ENCODE data around the gene SLC44A5. TPM values are rescaled to one million over a fixed set of nuclear protein-coding genes. Genes with fewer than 3 reads are reported as not detected.

SLC44A5 gene
- total RNA-seq, 1 donor from 2014 or later, result 1.2 TPM

DNA sequence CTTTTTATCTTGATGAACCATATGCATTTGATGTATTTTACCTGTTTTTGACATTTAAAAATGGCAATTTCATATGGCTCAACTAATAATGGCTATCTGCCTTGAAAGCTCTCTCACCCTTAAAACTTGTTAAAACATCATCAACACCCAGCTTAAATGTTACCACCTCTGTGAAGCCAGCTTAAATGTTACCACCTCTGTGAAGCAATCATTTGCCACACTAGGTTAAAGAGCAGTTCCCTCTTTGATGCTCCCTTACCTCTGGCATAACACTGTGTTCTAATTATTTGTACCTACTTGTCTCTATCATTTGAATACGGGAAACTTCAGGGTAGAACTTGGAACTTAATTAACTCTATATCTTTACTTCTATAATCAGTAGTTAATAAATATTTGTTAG is 294.7 kb downstream of the SLC44A5 start:
- TF ChIP-seq POLR2AphosphoS5 (IDR thresholded peaks at IDR 0.05; ENCODE audit: insufficient read depth in 1 of 2, low read depth in 1 of 2) (no peak), POLR2A (IDR thresholded peaks at IDR 0.05) (no peak)
- TF ChIP-seq, protein P1, sequence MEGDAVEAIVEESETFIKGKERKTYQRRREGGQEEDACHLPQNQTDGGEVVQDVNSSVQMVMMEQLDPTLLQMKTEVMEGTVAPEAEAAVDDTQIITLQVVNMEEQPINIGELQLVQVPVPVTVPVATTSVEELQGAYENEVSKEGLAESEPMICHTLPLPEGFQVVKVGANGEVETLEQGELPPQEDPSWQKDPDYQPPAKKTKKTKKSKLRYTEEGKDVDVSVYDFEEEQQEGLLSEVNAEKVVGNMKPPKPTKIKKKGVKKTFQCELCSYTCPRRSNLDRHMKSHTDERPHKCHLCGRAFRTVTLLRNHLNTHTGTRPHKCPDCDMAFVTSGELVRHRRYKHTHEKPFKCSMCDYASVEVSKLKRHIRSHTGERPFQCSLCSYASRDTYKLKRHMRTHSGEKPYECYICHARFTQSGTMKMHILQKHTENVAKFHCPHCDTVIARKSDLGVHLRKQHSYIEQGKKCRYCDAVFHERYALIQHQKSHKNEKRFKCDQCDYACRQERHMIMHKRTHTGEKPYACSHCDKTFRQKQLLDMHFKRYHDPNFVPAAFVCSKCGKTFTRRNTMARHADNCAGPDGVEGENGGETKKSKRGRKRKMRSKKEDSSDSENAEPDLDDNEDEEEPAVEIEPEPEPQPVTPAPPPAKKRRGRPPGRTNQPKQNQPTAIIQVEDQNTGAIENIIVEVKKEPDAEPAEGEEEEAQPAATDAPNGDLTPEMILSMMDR (IDR thresholded peaks at IDR 0.05), result no peak
- no peak overlapping the region for H3K4me3 ChIP-seq
- no peaks in the 10 kb centered on the region for H3K9me3 ChIP-seq
- intact Hi-C loops (cut with DNase I), result no loop called here
- H3K36me3 ChIP-seq, result no peaks in the 10 kb centered on the region
- no peaks in the 10 kb centered on the region for H3K4me1 ChIP-seq
- H3K27ac ChIP-seq, result no peak overlapping the region
- no peaks in the 10 kb centered on the region for H3K27me3 ChIP-seq
- DNase-seq (ENCODE audit: extremely low spot score in 2 of 2), result no peak

DNA sequence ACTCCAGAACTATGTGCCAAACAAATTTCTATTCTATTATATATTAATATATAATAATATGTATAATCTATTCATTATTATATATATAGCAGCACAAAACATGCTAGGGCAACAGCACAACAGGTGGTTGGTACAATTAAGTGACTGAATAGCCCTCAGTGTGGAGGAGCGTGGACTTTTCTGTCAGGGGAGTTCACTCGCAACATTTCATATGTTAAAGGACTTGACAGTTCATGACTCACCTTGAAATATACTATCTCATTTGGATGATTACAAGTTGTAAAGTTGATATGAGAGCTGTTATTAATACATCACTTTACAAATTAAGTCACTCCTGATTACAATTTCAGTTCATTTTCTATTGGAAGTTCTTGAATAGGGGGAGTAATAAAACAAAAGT is 298.3 kb downstream of the SLC44A5 start:
- no peak overlapping the region for H3K4me3 ChIP-seq
- H3K9me3 ChIP-seq, result no peaks in the 10 kb centered on the region
- intact Hi-C loops (cut with DNase I), result no loop called here
- H3K27ac ChIP-seq, result no peak overlapping the region
- H3K36me3 ChIP-seq, result no peaks in the 10 kb centered on the region
- TF ChIP-seq POLR2A (IDR thresholded peaks at IDR 0.05), result no peak
- TF ChIP-seq, protein P1 (IDR thresholded peaks at IDR 0.05), result no peak
- no peak for TF ChIP-seq POLR2AphosphoS5 (IDR thresholded peaks at IDR 0.05; ENCODE audit: insufficient read depth in 1 of 2, low read depth in 1 of 2)
- DNase-seq (ENCODE audit: extremely low spot score in 2 of 2), result no peak
- H3K4me1 ChIP-seq, result no peaks in the 10 kb centered on the region
- H3K27me3 ChIP-seq, result no peaks in the 10 kb centered on the region

DNA sequence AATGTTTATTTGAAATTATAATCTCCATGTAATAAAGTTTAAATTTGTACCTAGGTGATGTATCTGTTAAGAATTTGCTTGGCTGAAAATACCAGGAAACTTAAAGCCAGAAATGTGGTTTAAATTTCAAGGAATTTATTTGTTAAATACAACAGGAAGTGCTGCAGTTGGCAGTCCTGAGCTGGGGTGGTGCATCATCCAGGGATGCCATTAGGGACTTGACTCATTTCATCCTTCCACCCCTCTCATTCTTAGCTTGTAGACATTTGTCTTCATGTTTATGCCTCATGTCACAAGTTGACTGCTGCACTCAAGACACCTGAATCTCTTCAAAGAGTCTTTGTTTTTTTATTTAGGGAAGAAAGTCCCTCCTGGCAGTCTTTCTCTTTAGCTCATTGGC is 300.8 kb downstream of the SLC44A5 start:
- intact Hi-C loops (cut with DNase I), result no loop called here
- Histone ChIP-seq H3K27me3 (no peaks in the 10 kb centered on the region), H3K4me1 (no peaks in the 10 kb centered on the region), H3K36me3 (no peaks in the 10 kb centered on the region), H3K9me3 (no peaks in the 10 kb centered on the region), H3K4me3 (no peak overlapping the region), H3K27ac (no peak overlapping the region)
- DNase-seq (ENCODE audit: extremely low spot score in 2 of 2), result no peak
- TF ChIP-seq POLR2A (IDR thresholded peaks at IDR 0.05) (no peak), POLR2AphosphoS5 (IDR thresholded peaks at IDR 0.05; ENCODE audit: insufficient read depth in 1 of 2, low read depth in 1 of 2) (no peak)
- TF ChIP-seq, protein P1 (IDR thresholded peaks at IDR 0.05), result no peak

DNA sequence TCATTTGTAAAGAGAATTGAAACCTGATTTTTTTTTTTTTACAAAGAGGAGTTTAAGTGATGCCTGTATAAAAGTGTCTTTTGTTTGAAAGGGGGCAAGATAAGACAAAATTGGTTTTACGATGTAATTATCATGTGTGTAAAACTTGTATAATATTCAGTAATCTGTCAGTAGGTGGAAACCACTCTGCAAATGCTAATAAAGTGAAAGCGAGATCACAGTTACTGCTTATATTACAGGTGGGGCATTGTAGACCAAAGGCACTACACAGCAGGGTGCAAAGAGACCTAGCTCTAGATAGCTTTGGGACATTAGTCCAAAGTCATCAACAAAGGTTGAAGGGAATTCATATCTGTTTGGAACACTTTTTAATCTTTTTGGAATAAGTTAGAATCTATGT is 302.5 kb downstream of the SLC44A5 start:
- no peak for DNase-seq (ENCODE audit: extremely low spot score in 2 of 2)
- TF ChIP-seq POLR2A (IDR thresholded peaks at IDR 0.05) (no peak), POLR2AphosphoS5 (IDR thresholded peaks at IDR 0.05; ENCODE audit: insufficient read depth in 1 of 2, low read depth in 1 of 2) (no peak)
- TF ChIP-seq, protein P1 (IDR thresholded peaks at IDR 0.05), result no peak
- no peaks in the 10 kb centered on the region for H3K36me3 ChIP-seq
- H3K9me3 ChIP-seq, result no peaks in the 10 kb centered on the region
- no peaks in the 10 kb centered on the region for H3K4me1 ChIP-seq
- intact Hi-C loops (cut with DNase I), result no loop called here
- no peaks in the 10 kb centered on the region for H3K27me3 ChIP-seq
- no peak overlapping the region for H3K4me3 ChIP-seq
- no peak overlapping the region for H3K27ac ChIP-seq

DNA sequence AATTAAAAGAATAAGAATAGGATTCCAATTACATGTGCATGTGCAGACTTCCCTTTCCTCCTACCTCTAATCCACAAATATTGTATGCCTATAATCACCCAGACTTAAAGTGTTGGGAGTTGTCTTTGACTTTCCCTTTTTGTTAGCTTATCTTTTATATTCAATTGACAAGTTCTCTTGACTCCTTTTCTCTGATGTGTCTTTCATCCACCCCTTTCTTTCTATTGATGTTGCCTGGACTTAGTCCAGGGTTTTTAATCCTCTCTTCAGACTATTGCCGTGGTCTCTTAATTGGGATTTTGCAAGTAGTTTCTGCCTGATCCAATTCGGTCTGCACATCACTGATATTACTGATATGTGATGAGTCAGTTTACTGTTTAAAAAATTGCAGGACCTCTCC is 305.9 kb downstream of the SLC44A5 start:
- intact Hi-C loops (cut with DNase I), result no loop called here
- DNase-seq (ENCODE audit: extremely low spot score in 2 of 2), result no peak
- Histone ChIP-seq H3K4me1 (no peaks in the 10 kb centered on the region), H3K4me3 (no peak overlapping the region), H3K27ac (no peak overlapping the region), H3K27me3 (no peaks in the 10 kb centered on the region), H3K9me3 (no peaks in the 10 kb centered on the region), H3K36me3 (no peaks in the 10 kb centered on the region)
- TF ChIP-seq POLR2A (IDR thresholded peaks at IDR 0.05) (no peak), POLR2AphosphoS5 (IDR thresholded peaks at IDR 0.05; ENCODE audit: insufficient read depth in 1 of 2, low read depth in 1 of 2) (no peak)
- TF ChIP-seq, protein P1 (IDR thresholded peaks at IDR 0.05), result no peak
